Measurements from ENCODE around the gene AUTS2. TPM values are rescaled to one million over a fixed set of nuclear protein-coding genes. Genes with fewer than 3 reads are reported as not detected.

The AUTS2 gene
- total and polyA plus RNA-seq, 2 of the 8 experiments (the other 6 are each of a cell fraction or from before 2014, with no cell fraction given), result 25.9 to 101 TPM

- Histone ChIP-seq H3K4ac (replicated peaks; ENCODE audit: insufficient read length, low read depth, low read length) (no peak overlapping the region), H3K9me3 (ENCODE audit: insufficient read depth in 2 of 2, low read depth in 1 of 2, low read length in 1 of 2) (peaks cover 6 to 14% of the 10 kb centered on the region in 2 experiments; a peak in 2 of 4 replicates), H3K14ac (ENCODE audit: insufficient read length) (no peak overlapping the region), H3K4me1 (replicated peaks in 1 of 4; ENCODE audit: control insufficient read depth in 3 of 4, insufficient read depth in 4 of 4, low read length in 3 of 4) (no peaks in the 10 kb centered on the region), H4K5ac (ENCODE audit: insufficient read length, low read depth, low read length) (no peak overlapping the region), H3K79me2 (ENCODE audit: control insufficient read depth in 1 of 2, insufficient read depth in 2 of 2, low read length in 2 of 2) (no peaks in the 10 kb centered on the region), H3K23ac (ENCODE audit: insufficient read length) (no peak overlapping the region), H2BK120ac (replicated peaks; ENCODE audit: low read depth, low read length) (no peak overlapping the region), H3K36me3 (ENCODE audit: control insufficient read depth in 2 of 4, insufficient read depth in 4 of 4, low read length in 3 of 4) (no peaks in the 10 kb centered on the region), H2BK20ac (ENCODE audit: low read length) (no peak overlapping the region), H3K4me3 (ENCODE audit: extremely low read depth in 1 of 4, insufficient read depth in 2 of 4, low read depth in 3 of 4, low read length in 4 of 4) (no peak overlapping the region), H3K23me2 (ENCODE audit: low read depth, low read length) (no peaks in the 10 kb centered on the region; the same call in 1 of the 2 replicates), H3K18ac (ENCODE audit: extremely low read depth, low read length) (no peak overlapping the region), H3K27me3 (replicated peaks in 1 of 4; ENCODE audit: control insufficient read depth in 3 of 4, extremely low read depth in 1 of 4, insufficient read depth in 3 of 4, low read length in 3 of 4) (no peaks in the 10 kb centered on the region), H3K79me1 (ENCODE audit: low read depth, low read length) (no peaks in the 10 kb centered on the region), H2BK5ac (ENCODE audit: low read depth, low read length) (no peak overlapping the region), H3K56ac (replicated peaks; ENCODE audit: insufficient read length, low read depth, low read length) (no peak overlapping the region), H3K27ac (ENCODE audit: low read depth, low read length) (no peak overlapping the region), H4K20me1 (replicated peaks in 1 of 2; ENCODE audit: control insufficient read depth in 1 of 2, insufficient read depth in 2 of 2, low read length in 2 of 2) (no peaks in the 10 kb centered on the region), H2BK12ac (ENCODE audit: low read depth, low read length) (no peak overlapping the region), H2AK5ac (ENCODE audit: low read depth, low read length) (no peak overlapping the region), H4K8ac (ENCODE audit: extremely low read depth, insufficient read depth, low read length) (no peak overlapping the region), H3K4me2 (ENCODE audit: insufficient read depth in 1 of 2, low read depth in 2 of 2, low read length in 2 of 2) (no peak overlapping the region), H4K91ac (replicated peaks; ENCODE audit: insufficient read length, low read length) (no peak overlapping the region), H2BK15ac (ENCODE audit: low read length) (no peak overlapping the region), H3K9ac (replicated peaks in 1 of 4; ENCODE audit: extremely low read depth in 1 of 4, low read depth in 3 of 4, low read length in 3 of 4) (no peak overlapping the region), H2AFZ (ENCODE audit: low read length) (no peak overlapping the region)
- ChIA-PET POLR2A (ENCODE audit: partially characterized antibody) (no interaction called here), CTCF (ENCODE audit: partially characterized antibody) (no interaction called here)
- FAIRE-seq (no peak), DNase-seq (ENCODE audit: low read depth in 1 of 2, low spot score in 2 of 2) (no peak)
- TF ChIP-seq BACH1 (IDR thresholded peaks at IDR 0.05; ENCODE audit: low read length) (no peak), NANOG (IDR thresholded peaks at IDR 0.05; ENCODE audit: insufficient read depth, low read depth, low read length, poor library complexity, severe bottlenecking) (no peak), ATF2 (IDR thresholded peaks at IDR 0.05; ENCODE audit: low read length) (no peak), SIRT6 (IDR thresholded peaks at IDR 0.05; ENCODE audit: low read length) (no peak), SIX5 (IDR thresholded peaks at IDR 0.05; ENCODE audit: low read depth, low read length) (no peak), GTF2F1 (IDR thresholded peaks at IDR 0.05; ENCODE audit: borderline replicate concordance, low read depth, low read length) (no peak), CEBPB (IDR thresholded peaks at IDR 0.05; ENCODE audit: low read depth, low read length) (no peak), YY1 (IDR thresholded peaks at IDR 0.05; ENCODE audit: low read depth, low read length) (no peak), SIN3A (conservative IDR thresholded peaks at IDR 0.05 in 1 of 2, IDR thresholded peaks at IDR 0.05 in 1 of 2; ENCODE audit: low read depth in 1 of 2, low read length in 2 of 2) (no peak), CTBP2 (IDR thresholded peaks at IDR 0.05; ENCODE audit: borderline replicate concordance, insufficient read depth, insufficient read length, low read length) (no peak), GABPA (IDR thresholded peaks at IDR 0.05; ENCODE audit: borderline replicate concordance, insufficient read depth, low read length) (no peak), TEAD4 (IDR thresholded peaks at IDR 0.05; ENCODE audit: low read depth, low read length) (no peak)
- TF ChIP-seq, protein P1, sequence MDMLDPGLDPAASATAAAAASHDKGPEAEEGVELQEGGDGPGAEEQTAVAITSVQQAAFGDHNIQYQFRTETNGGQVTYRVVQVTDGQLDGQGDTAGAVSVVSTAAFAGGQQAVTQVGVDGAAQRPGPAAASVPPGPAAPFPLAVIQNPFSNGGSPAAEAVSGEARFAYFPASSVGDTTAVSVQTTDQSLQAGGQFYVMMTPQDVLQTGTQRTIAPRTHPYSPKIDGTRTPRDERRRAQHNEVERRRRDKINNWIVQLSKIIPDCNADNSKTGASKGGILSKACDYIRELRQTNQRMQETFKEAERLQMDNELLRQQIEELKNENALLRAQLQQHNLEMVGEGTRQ (IDR thresholded peaks at IDR 0.05; ENCODE audit: low read length), result no peak
These were observed 631.0 kb downstream of the AUTS2 start for GRCh38 chr7:70229242-70229641.
